HEK293 (cell line): ENCODE measurements around the gene RBM17.

Source experiments
- CTCF ChIA-PET: fragments of 350-600 bp; formaldehyde crosslinking; extraction: SDS; loops from one replicate; lab custom pipeline; 2021; ENCODE audit warnings: antibody characterized with exemption; lab: Yijun Ruan, JAX
- POLR2A ChIA-PET: fragments of 300-600 bp; formaldehyde crosslinking; extraction: SDS; loops from one replicate; lab custom pipeline; 2020; ENCODE audit warnings: antibody characterized with exemption, inconsistent platforms; lab: Yijun Ruan, JAX
- H3K27ac ChIP-seq: fragments of 200-500 bp; sonication (Bioruptor generic); 2 replicates; pipeline ENCODE4 v1.5.1; 2014; ENCODE audit warnings: low read depth, low read length, control low read depth, inconsistent platforms; ENCODE audit errors: extremely low read depth
- H3K36me3 ChIP-seq, 2 experiments: fragments of 200-500 bp in 1 of 2; sonication (Bioruptor generic) in 1 of 2; 1 replicate in 1 of 2; 2 replicates in 1 of 2; pipeline ENCODE4 v1.5.1; 2014 to 2017; ENCODE audit warnings: inconsistent platforms in 2 of 2, low read length in 2 of 2; ENCODE audit not compliant: control insufficient read depth in 2 of 2, insufficient read depth in 1 of 2
- H3K4me1 ChIP-seq: fragments of 200-500 bp; sonication (Bioruptor generic); 2 replicates; pipeline ENCODE4 v1.5.1; 2014; ENCODE audit warnings: mild to moderate bottlenecking, low read length, inconsistent platforms; ENCODE audit not compliant: control insufficient read depth, insufficient read depth
- H3K4me3 ChIP-seq: 2 replicates; pipeline ENCODE4 v1.5.1; 2011; ENCODE audit warnings: low read depth, mild to moderate bottlenecking, control low read depth, low read length, moderate library complexity
- H3K9me3 ChIP-seq: fragments of 200-500 bp; sonication (Bioruptor generic); 2 replicates; pipeline ENCODE4 v1.5.1; 2014; ENCODE audit warnings: low read depth, low read length, inconsistent platforms; ENCODE audit not compliant: control insufficient read depth, insufficient read depth
- HIC1 ChIP-seq: fragments of 450-650 bp; formaldehyde crosslinking; IDR thresholded peaks from 2 replicates; pipeline ENCODE4 v1.5.1; 2016; ENCODE audit warnings: missing biosample characterization, missing genetic modification characterization
- HOXC10 ChIP-seq: sonication (generic); formaldehyde crosslinking; IDR thresholded peaks from 2 replicates; pipeline ENCODE4 v1.8.1; 2023; ENCODE audit warnings: mild to moderate bottlenecking, missing genetic modification reagents
- KLF8 ChIP-seq: fragments of 450-650 bp; formaldehyde crosslinking; IDR thresholded peaks from 2 replicates; pipeline ENCODE4 v1.5.1; 2016; ENCODE audit warnings: missing biosample characterization, missing genetic modification characterization
- MEIS1 ChIP-seq: sonication (generic); formaldehyde crosslinking; IDR thresholded peaks from 2 replicates; pipeline ENCODE4 v1.8.1; 2022; ENCODE audit warnings: missing genetic modification reagents, mild to moderate bottlenecking, borderline replicate concordance
- OSR2 ChIP-seq: fragments of 450-650 bp; formaldehyde crosslinking; IDR thresholded peaks from 2 replicates; pipeline ENCODE4 v1.5.1; 2016; ENCODE audit warnings: missing biosample characterization, missing genetic modification characterization
- SCRT2 ChIP-seq: fragments of 450-650 bp; formaldehyde crosslinking; IDR thresholded peaks from 2 replicates; pipeline ENCODE4 v1.5.1; 2016; ENCODE audit warnings: missing biosample characterization, missing genetic modification characterization
- TSHZ1 ChIP-seq: fragments of 450-650 bp; formaldehyde crosslinking; IDR thresholded peaks from 2 replicates; pipeline ENCODE4 v1.5.1; 2016; ENCODE audit warnings: missing biosample characterization, missing genetic modification characterization, borderline replicate concordance
- ZEB2 ChIP-seq: fragments of 450-650 bp; formaldehyde crosslinking; IDR thresholded peaks from 2 replicates; pipeline ENCODE4 v1.5.1; 2016; ENCODE audit warnings: missing biosample characterization, missing genetic modification characterization
- ZNF132 ChIP-seq: fragments of 450-650 bp; formaldehyde crosslinking; IDR thresholded peaks from 2 replicates; pipeline ENCODE4 v1.5.1; 2017; ENCODE audit warnings: missing biosample characterization, missing genetic modification characterization, borderline replicate concordance
- ZNF202 ChIP-seq: fragments of 450-650 bp; formaldehyde crosslinking; IDR thresholded peaks from 2 replicates; pipeline ENCODE4 v1.5.1; 2016; ENCODE audit warnings: missing biosample characterization, missing genetic modification characterization, borderline replicate concordance
- ZNF248 ChIP-seq: fragments of 450-650 bp; formaldehyde crosslinking; IDR thresholded peaks from 2 replicates; pipeline ENCODE4 v1.5.1; 2017; ENCODE audit warnings: missing biosample characterization, missing genetic modification characterization
- ZNF274 ChIP-seq, 2 experiments: fragments of 200-500 bp in 1 of 2; fragments of 450-650 bp in 1 of 2; sonication (Bioruptor generic) in 1 of 2; formaldehyde crosslinking in 1 of 2; IDR thresholded peaks; 2 replicates each; pipeline versions ENCODE4 v1.5.1 to v1.6.1; 2014 to 2016; ENCODE audit warnings: borderline replicate concordance in 1 of 2, inconsistent platforms in 1 of 2, low read length in 1 of 2, missing biosample characterization in 1 of 2, missing genetic modification characterization in 1 of 2
- ZNF302 ChIP-seq: fragments of 450-650 bp; formaldehyde crosslinking; IDR thresholded peaks from 2 replicates; pipeline ENCODE4 v1.5.1; 2016; ENCODE audit warnings: missing biosample characterization, missing genetic modification characterization, low read depth
- ZNF404 ChIP-seq: fragments of 450-650 bp; formaldehyde crosslinking; IDR thresholded peaks from 2 replicates; pipeline ENCODE4 v1.5.1; 2017; ENCODE audit warnings: missing biosample characterization, missing genetic modification characterization
- ZNF488 ChIP-seq: fragments of 450-650 bp; formaldehyde crosslinking; IDR thresholded peaks from 2 replicates; pipeline ENCODE4 v1.5.1; 2016; ENCODE audit warnings: missing biosample characterization, missing genetic modification characterization
- ZNF529 ChIP-seq: fragments of 450-650 bp; formaldehyde crosslinking; IDR thresholded peaks from 2 replicates; pipeline ENCODE4 v1.5.1; 2017; ENCODE audit warnings: missing genetic modification characterization, missing biosample characterization; ENCODE audit not compliant: insufficient replicate concordance
- ZNF558 ChIP-seq: fragments of 450-650 bp; formaldehyde crosslinking; IDR thresholded peaks from 2 replicates; pipeline ENCODE4 v1.5.1; 2016; ENCODE audit warnings: missing biosample characterization, missing genetic modification characterization
- ZNF585B ChIP-seq: fragments of 450-650 bp; formaldehyde crosslinking; IDR thresholded peaks from 2 replicates; pipeline ENCODE4 v1.5.1; 2016; ENCODE audit warnings: missing biosample characterization, missing genetic modification characterization
- ZNF645 ChIP-seq: fragments of 450-650 bp; formaldehyde crosslinking; IDR thresholded peaks from 2 replicates; pipeline ENCODE4; 2016; ENCODE audit warnings: missing biosample characterization, missing genetic modification characterization
- ZNF843 ChIP-seq: fragments of 450-650 bp; formaldehyde crosslinking; IDR thresholded peaks from 2 replicates; pipeline ENCODE4 v1.5.1; 2016; ENCODE audit warnings: missing biosample characterization, missing genetic modification characterization

Gene RBM17

GRCh38 chr10:6070660-6071059 lies 18.2 kb upstream of the RBM17 start:
- ChIA-PET POLR2A (no interaction called here), CTCF (no interaction called here)
- H3K36me3 ChIP-seq = no peaks in the 10 kb centered on the region
- no peak overlapping the region for H3K27ac ChIP-seq
- no peaks in the 10 kb centered on the region for H3K9me3 ChIP-seq
- no peaks in the 10 kb centered on the region for H3K4me1 ChIP-seq
- no peak overlapping the region for H3K4me3 ChIP-seq
- TF ChIP-seq ZNF585B (tag by site-specific recombination) (no peak), ZNF202 (tag by site-specific recombination) (no peak), HOXC10 (CRISPR knock-in tag) (no peak), ZNF404 (tag by site-specific recombination) (no peak), ZNF302 (no peak), KLF8 (tag by site-specific recombination) (no peak), ZNF132 (tag by site-specific recombination) (no peak), ZNF274 (IDR thresholded peaks at IDR 0.05; ENCODE audit: low read length) (no peak), ZNF274 (tag by site-specific recombination; IDR thresholded peaks at IDR 0.05; ENCODE audit: borderline replicate concordance) (no peak), HIC1 (no peak), ZEB2 (tag by site-specific recombination) (no peak), TSHZ1 (no peak), ZNF645 (tag by site-specific recombination) (no peak), ZNF248 (no peak), ZNF843 (tag by site-specific recombination) (no peak), ZNF529 (tag by site-specific recombination) (no peak), MEIS1 (no peak), OSR2 (tag by site-specific recombination) (no peak)

- Histone ChIP-seq H3K4me3 (no peak overlapping the region), H3K4me1 (no peaks in the 10 kb centered on the region), H3K9me3 (no peaks in the 10 kb centered on the region), H3K27ac (no peak overlapping the region), H3K36me3 (no peaks in the 10 kb centered on the region)
- POLR2A ChIA-PET = no interaction called here
- CTCF ChIA-PET = interaction anchor here (3.3 kb wide), 1 partner anchor 16 kb away, joined by 16 read pairs; no protein-coding TSS in a partner anchor
- TF ChIP-seq HOXC10 (CRISPR knock-in tag) = no peak
- TF ChIP-seq SCRT2 (tag by site-specific recombination) = no peak
- TF ChIP-seq ZNF488 (tag by site-specific recombination) = no peak
- no peak for TF ChIP-seq ZNF558
These were observed 17.4 kb upstream of the RBM17 start for GRCh38 chr10:6071181-6072175.
